ENCODE measurements around the gene PREP. TPM values are rescaled to one million over a fixed set of nuclear protein-coding genes. Genes with fewer than 3 reads are reported as not detected.

The PREP gene
- total RNA-seq, 1 donor: 17.7 TPM

- TF ChIP-seq CTCF (IDR thresholded peaks at IDR 0.05; ENCODE audit: extremely low read depth, low read depth, low read length): no peak
- Histone ChIP-seq H3K79me2 (ENCODE audit: insufficient read depth, low read length) (no peaks in the 10 kb centered on the region), H3K27me3 (ENCODE audit: insufficient read depth, low read length) (no peaks in the 10 kb centered on the region), H3K27ac (ENCODE audit: low read depth, low read length) (no peak overlapping the region), H2AFZ (ENCODE audit: low read length) (no peak overlapping the region), H3K4me2 (ENCODE audit: insufficient read depth, low read length) (no peak overlapping the region), H3K9me3 (ENCODE audit: low read depth, low read length) (no peaks in the 10 kb centered on the region), H3K4me3 (ENCODE audit: insufficient read depth, low read length) (no peak overlapping the region), H3K4me1 (ENCODE audit: insufficient read depth, low read length) (no peaks in the 10 kb centered on the region), H3K36me3 (ENCODE audit: insufficient read depth, low read length) (no peaks in the 10 kb centered on the region), H4K20me1 (ENCODE audit: insufficient read depth, low read length) (no peaks in the 10 kb centered on the region)
- DNase-seq (ENCODE audit: insufficient read length, low spot score, missing footprints): no peak
Measured at GRCh38 chr6:105253787-105254186, 149.1 kb downstream of the PREP start.

- H3K9me3 ChIP-seq (ENCODE audit: low read depth, low read length): no peaks in the 10 kb centered on the region
- H3K27ac ChIP-seq (ENCODE audit: low read depth, low read length): no peak overlapping the region
- H3K4me3 ChIP-seq (ENCODE audit: insufficient read depth, low read length): no peak overlapping the region
- H3K79me2 ChIP-seq (ENCODE audit: insufficient read depth, low read length): no peaks in the 10 kb centered on the region
- no peak for DNase-seq (ENCODE audit: insufficient read length, low spot score, missing footprints)
- H4K20me1 ChIP-seq (ENCODE audit: insufficient read depth, low read length): no peaks in the 10 kb centered on the region
- no peak overlapping the region for H2AFZ ChIP-seq (ENCODE audit: low read length)
- H3K4me1 ChIP-seq (ENCODE audit: insufficient read depth, low read length): no peaks in the 10 kb centered on the region
- H3K27me3 ChIP-seq (ENCODE audit: insufficient read depth, low read length): no peaks in the 10 kb centered on the region
- no peak overlapping the region for H3K4me2 ChIP-seq (ENCODE audit: insufficient read depth, low read length)
- no peak for TF ChIP-seq CTCF (IDR thresholded peaks at IDR 0.05; ENCODE audit: extremely low read depth, low read depth, low read length)
- H3K36me3 ChIP-seq (ENCODE audit: insufficient read depth, low read length): no peaks in the 10 kb centered on the region
Measured at GRCh38 chr6:105251689-105252088, 151.2 kb downstream of the PREP start.

GRCh38 chr6:105250533-105250932, 152.3 kb downstream of the PREP start:
- no peak overlapping the region for H2AFZ ChIP-seq (ENCODE audit: low read length)
- no peaks in the 10 kb centered on the region for H3K9me3 ChIP-seq (ENCODE audit: low read depth, low read length)
- no peak overlapping the region for H3K4me3 ChIP-seq (ENCODE audit: insufficient read depth, low read length)
- no peaks in the 10 kb centered on the region for H3K27me3 ChIP-seq (ENCODE audit: insufficient read depth, low read length)
- TF ChIP-seq CTCF (IDR thresholded peaks at IDR 0.05; ENCODE audit: extremely low read depth, low read depth, low read length): no peak
- no peaks in the 10 kb centered on the region for H4K20me1 ChIP-seq (ENCODE audit: insufficient read depth, low read length)
- DNase-seq (ENCODE audit: insufficient read length, low spot score, missing footprints): no peak
- H3K4me1 ChIP-seq (ENCODE audit: insufficient read depth, low read length): no peaks in the 10 kb centered on the region
- H3K79me2 ChIP-seq (ENCODE audit: insufficient read depth, low read length): no peaks in the 10 kb centered on the region
- no peak overlapping the region for H3K4me2 ChIP-seq (ENCODE audit: insufficient read depth, low read length)
- no peak overlapping the region for H3K27ac ChIP-seq (ENCODE audit: low read depth, low read length)
- no peaks in the 10 kb centered on the region for H3K36me3 ChIP-seq (ENCODE audit: insufficient read depth, low read length)

GRCh38 chr6:105243487-105243886, 159.4 kb downstream of the PREP start:
- H3K9me3 ChIP-seq (ENCODE audit: low read depth, low read length): no peaks in the 10 kb centered on the region
- H3K79me2 ChIP-seq (ENCODE audit: insufficient read depth, low read length): no peaks in the 10 kb centered on the region
- H3K4me1 ChIP-seq (ENCODE audit: insufficient read depth, low read length): no peaks in the 10 kb centered on the region
- H3K4me3 ChIP-seq (ENCODE audit: insufficient read depth, low read length): no peak overlapping the region
- peak; percentile 21 for DNase-seq (ENCODE audit: insufficient read length, low spot score, missing footprints)
- no peak overlapping the region for H3K4me2 ChIP-seq (ENCODE audit: insufficient read depth, low read length)
- H3K27ac ChIP-seq (ENCODE audit: low read depth, low read length): no peak overlapping the region
- TF ChIP-seq CTCF (IDR thresholded peaks at IDR 0.05; ENCODE audit: extremely low read depth, low read depth, low read length): no peak
- H3K27me3 ChIP-seq (ENCODE audit: insufficient read depth, low read length): peaks cover 24% of the 10 kb centered on the region
- H2AFZ ChIP-seq (ENCODE audit: low read length): no peak overlapping the region
- H4K20me1 ChIP-seq (ENCODE audit: insufficient read depth, low read length): no peaks in the 10 kb centered on the region
- no peaks in the 10 kb centered on the region for H3K36me3 ChIP-seq (ENCODE audit: insufficient read depth, low read length)
